ENCODE data around the gene CLCA2.
A peak's percentile ranks its signal among the peaks of the same experiment; 100 is the strongest.
"Not testable (repeated sequence)": the region's sequence is repeated elsewhere in the genome, so short reads cannot be mapped to it uniquely, and the experiment has no call there.

The CLCA2 gene

GRCh38 chr1:86500714-86501113 is 76.7 kb downstream of the CLCA2 start:
- POLR2A ChIA-PET, result no interaction called here
- DNase-seq (ENCODE audit: extremely low spot score), result no peak
- CTCF ChIA-PET, result interaction anchor here (0.8 to 7.9 kb wide), 32 partner anchors 8 to 224 kb away, joined by 3 to 83 read pairs (median 8); partner anchors contain the start of genes CLCA2, ODF2L and SH3GLB1
- TF ChIP-seq CTCF (IDR thresholded peaks at IDR 0.05; ENCODE audit: control extremely low read depth, extremely low read depth, low read depth, missing control alignments), result no peak

GRCh38 chr1:86502125-86502646 is 78.2 kb downstream of the CLCA2 start:
- DNase-seq (ENCODE audit: extremely low spot score); POLR2A ChIA-PET: not testable (repeated sequence)
- CTCF ChIA-PET, result interaction anchor here (0.7 to 7.9 kb wide), 28 partner anchors 9 to 203 kb away, joined by 3 to 83 read pairs (median 5); partner anchors contain the start of genes CLCA1, CLCA2, ODF2L and SH3GLB1
- peak; percentile 8 for TF ChIP-seq CTCF (IDR thresholded peaks at IDR 0.05; ENCODE audit: control extremely low read depth, extremely low read depth, low read depth, missing control alignments)

- no peak for TF ChIP-seq CTCF (IDR thresholded peaks at IDR 0.05; ENCODE audit: control extremely low read depth, extremely low read depth, low read depth, missing control alignments)
- ChIA-PET CTCF (interaction anchor here (0.7 to 7.9 kb wide), 17 partner anchors 9 to 150 kb away, joined by 3 to 83 read pairs (median 6); partner anchors contain the start of gene CLCA1), POLR2A (no interaction called here)
- no peak for DNase-seq (ENCODE audit: extremely low spot score)
Measured at GRCh38 chr1:86502721-86503405, 78.9 kb downstream of the CLCA2 start.

GRCh38 chr1:86503406-86504136 is 79.6 kb downstream of the CLCA2 start:
- no peak for TF ChIP-seq CTCF (IDR thresholded peaks at IDR 0.05; ENCODE audit: control extremely low read depth, extremely low read depth, low read depth, missing control alignments)
- CTCF ChIA-PET, result interaction anchor here (0.8 to 7.9 kb wide), 11 partner anchors 8 to 201 kb away, joined by 3 to 81 read pairs (median 7); partner anchors contain the start of gene SH3GLB1

GRCh38 chr1:86504137-86504479 is 80.1 kb downstream of the CLCA2 start:
- POLR2A ChIA-PET, result no interaction called here
- no peak for TF ChIP-seq CTCF (IDR thresholded peaks at IDR 0.05; ENCODE audit: control extremely low read depth, extremely low read depth, low read depth, missing control alignments)
- DNase-seq (ENCODE audit: extremely low spot score), result no peak
- CTCF ChIA-PET, result interaction anchor here (0.8 to 7.9 kb wide), 10 partner anchors 8 to 201 kb away, joined by 3 to 81 read pairs (median 6); partner anchors contain the start of gene SH3GLB1

More at GRCh38 chr1:86503406-86504136, 79.6 kb downstream of the CLCA2 start:
- POLR2A ChIA-PET, result no interaction called here
- DNase-seq (ENCODE audit: extremely low spot score), result no peak

GRCh38 chr1:86504895-86505563 is 81.1 kb downstream of the CLCA2 start:
- CTCF ChIA-PET, result interaction anchor here (0.8 to 7.9 kb wide), 13 partner anchors 9 to 200 kb away, joined by 3 to 81 read pairs (median 6); partner anchors contain the start of gene SH3GLB1
- POLR2A ChIA-PET, result no interaction called here
- TF ChIP-seq CTCF (IDR thresholded peaks at IDR 0.05; ENCODE audit: control extremely low read depth, extremely low read depth, low read depth, missing control alignments), result no peak
- no peak for DNase-seq (ENCODE audit: extremely low spot score)
